ENCODE data around the gene FHIT.

FHIT gene

GRCh38 chr3:60144071-60144470 is 1107.2 kb downstream of the FHIT start:
- DNase-seq, result no peak
- TF ChIP-seq POLR2A (IDR thresholded peaks at IDR 0.05; ENCODE audit: low read length), result no peak
- no peak for TF ChIP-seq GATA1 (IDR thresholded peaks at IDR 0.05; ENCODE audit: low read depth, low read length)

- TF ChIP-seq POLR2A (IDR thresholded peaks at IDR 0.05; ENCODE audit: low read length) (no peak), GATA1 (IDR thresholded peaks at IDR 0.05; ENCODE audit: low read depth, low read length) (no peak)
- DNase-seq, result no peak
Measured at GRCh38 chr3:60142009-60142408, 1109.2 kb downstream of the FHIT start.

GRCh38 chr3:60140160-60140559 is 1111.1 kb downstream of the FHIT start:
- DNase-seq, result no peak
- TF ChIP-seq GATA1 (IDR thresholded peaks at IDR 0.05; ENCODE audit: low read depth, low read length) (no peak), POLR2A (IDR thresholded peaks at IDR 0.05; ENCODE audit: low read length) (no peak)

GRCh38 chr3:60136601-60137000 is 1114.7 kb downstream of the FHIT start:
- no peak for DNase-seq
- TF ChIP-seq GATA1 (IDR thresholded peaks at IDR 0.05; ENCODE audit: low read depth, low read length), result no peak
- no peak for TF ChIP-seq POLR2A (IDR thresholded peaks at IDR 0.05; ENCODE audit: low read length)

GRCh38 chr3:60135474-60135873 is 1115.8 kb downstream of the FHIT start:
- no peak for DNase-seq
- TF ChIP-seq POLR2A (IDR thresholded peaks at IDR 0.05; ENCODE audit: low read length) (no peak), GATA1 (IDR thresholded peaks at IDR 0.05; ENCODE audit: low read depth, low read length) (no peak)

- DNase-seq, result no peak
- TF ChIP-seq GATA1 (IDR thresholded peaks at IDR 0.05; ENCODE audit: low read depth, low read length), result no peak
- TF ChIP-seq POLR2A (IDR thresholded peaks at IDR 0.05; ENCODE audit: low read length), result no peak
Measured at GRCh38 chr3:60133269-60134162, 1117.7 kb downstream of the FHIT start.

GRCh38 chr3:60131618-60132017 is 1119.6 kb downstream of the FHIT start:
- TF ChIP-seq POLR2A (IDR thresholded peaks at IDR 0.05; ENCODE audit: low read length) (no peak), GATA1 (IDR thresholded peaks at IDR 0.05; ENCODE audit: low read depth, low read length) (no peak)

GRCh38 chr3:60126511-60127304 is 1124.5 kb downstream of the FHIT start:
- DNase-seq, result no peak
- TF ChIP-seq POLR2A (IDR thresholded peaks at IDR 0.05; ENCODE audit: low read length) (no peak), GATA1 (IDR thresholded peaks at IDR 0.05; ENCODE audit: low read depth, low read length) (no peak)

More at GRCh38 chr3:60131618-60132017, 1119.6 kb downstream of the FHIT start:
- no peak for DNase-seq

GRCh38 chr3:60125686-60126085 is 1125.6 kb downstream of the FHIT start:
- DNase-seq, result no peak
- TF ChIP-seq POLR2A (IDR thresholded peaks at IDR 0.05; ENCODE audit: low read length), result no peak
- TF ChIP-seq GATA1 (IDR thresholded peaks at IDR 0.05; ENCODE audit: low read depth, low read length), result no peak

- DNase-seq, result no peak
- TF ChIP-seq GATA1 (IDR thresholded peaks at IDR 0.05; ENCODE audit: low read depth, low read length), result no peak
- TF ChIP-seq POLR2A (IDR thresholded peaks at IDR 0.05; ENCODE audit: low read length), result no peak
Measured at GRCh38 chr3:60120245-60120644, 1131.0 kb downstream of the FHIT start.

GRCh38 chr3:60114191-60114590 is 1137.1 kb downstream of the FHIT start:
- no peak for DNase-seq
- TF ChIP-seq GATA1 (IDR thresholded peaks at IDR 0.05; ENCODE audit: low read depth, low read length), result no peak
- no peak for TF ChIP-seq POLR2A (IDR thresholded peaks at IDR 0.05; ENCODE audit: low read length)

GRCh38 chr3:60107275-60107674 is 1144.0 kb downstream of the FHIT start:
- DNase-seq, result no peak
- no peak for TF ChIP-seq POLR2A (IDR thresholded peaks at IDR 0.05; ENCODE audit: low read length)
- no peak for TF ChIP-seq GATA1 (IDR thresholded peaks at IDR 0.05; ENCODE audit: low read depth, low read length)

GRCh38 chr3:60102154-60102553 is 1149.1 kb downstream of the FHIT start:
- no peak for DNase-seq
- TF ChIP-seq POLR2A (IDR thresholded peaks at IDR 0.05; ENCODE audit: low read length), result no peak
- TF ChIP-seq GATA1 (IDR thresholded peaks at IDR 0.05; ENCODE audit: low read depth, low read length), result no peak

GRCh38 chr3:60101621-60102020 is 1149.6 kb downstream of the FHIT start:
- no peak for TF ChIP-seq POLR2A (IDR thresholded peaks at IDR 0.05; ENCODE audit: low read length)
- no peak for TF ChIP-seq GATA1 (IDR thresholded peaks at IDR 0.05; ENCODE audit: low read depth, low read length)
- DNase-seq, result no peak

Measured in erythroblast (primary cell).